Myocyte (in vitro differentiated cells): ENCODE measurements around the gene DTNBP1. TPM values are rescaled to one million over a fixed set of nuclear protein-coding genes. Genes with fewer than 3 reads are reported as not detected.

Source experiments
- DNase-seq: peaks from one replicate; pipeline ENCODE4 v3.0.0-alpha.2; 2012; ENCODE audit warnings: low read depth
- total RNA-seq: library from RNA; depleted of rRNA; stranded (reverse); fragments of >200 nt; gene quantifications from 2 replicates; pipeline ENCODE4 v1.2.3, GENCODE V29; 2014

DTNBP1 gene
- total RNA-seq, 1 donor from 2014 or later: 4.3 TPM

DNA sequence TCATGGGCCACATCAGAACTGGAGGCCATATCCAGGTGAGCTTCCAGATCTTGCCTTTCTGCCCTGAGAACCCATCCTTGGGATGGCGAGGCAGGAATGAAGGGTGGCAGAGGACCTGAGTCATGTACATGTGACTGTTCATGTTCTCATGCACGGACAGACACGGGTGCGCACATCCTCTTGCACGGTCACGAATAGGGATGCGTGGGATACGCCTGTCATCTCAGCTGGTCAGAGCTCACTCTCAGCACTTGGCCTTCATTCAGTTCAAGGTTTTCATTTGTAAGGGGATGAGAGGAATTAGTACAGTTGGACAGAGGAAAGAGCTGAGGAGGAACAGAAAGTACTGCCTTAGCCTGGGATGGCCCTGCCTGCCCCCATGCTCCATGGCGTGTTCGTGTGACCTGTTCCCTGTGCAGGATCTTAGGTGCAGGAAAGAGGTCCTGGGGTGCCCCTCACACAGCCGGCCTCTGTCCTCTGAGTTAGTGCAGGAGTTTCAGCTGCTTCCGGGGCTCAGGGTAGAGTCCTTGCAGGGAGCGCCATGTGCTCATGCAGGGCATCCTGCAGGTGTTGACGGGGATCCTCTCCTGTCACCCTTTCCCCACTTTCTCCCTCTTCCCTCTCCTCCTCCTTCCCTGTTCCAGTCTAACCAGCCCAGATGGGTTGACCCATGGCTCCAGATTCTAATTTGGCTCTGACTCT lies 173.4 kb downstream of the DTNBP1 start:
- DNase-seq: no peak

- no peak for DNase-seq
Observed at GRCh38 chr6:15487262-15487661, 175.6 kb downstream of the DTNBP1 start.

DNA sequence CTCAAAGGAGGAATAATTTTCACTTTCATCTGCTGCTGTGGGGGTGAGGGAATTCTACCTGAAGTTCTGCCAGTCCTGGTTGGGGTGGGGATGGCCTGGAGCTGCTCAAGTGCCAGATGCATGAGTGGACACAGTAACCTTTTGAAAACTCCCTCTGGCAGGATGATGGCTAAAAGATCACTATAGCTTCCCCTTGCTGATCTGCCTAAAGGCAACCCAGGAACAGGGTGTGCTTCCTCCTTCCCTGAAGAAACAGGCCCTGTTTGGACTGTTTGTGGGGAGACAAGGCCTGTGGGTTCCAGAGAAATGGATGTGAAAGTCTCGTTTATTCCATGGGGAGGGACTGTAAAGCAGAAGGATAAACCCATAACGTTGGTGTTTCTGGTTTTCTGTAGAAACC lies 176.9 kb downstream of the DTNBP1 start:
- no peak for DNase-seq

DNA sequence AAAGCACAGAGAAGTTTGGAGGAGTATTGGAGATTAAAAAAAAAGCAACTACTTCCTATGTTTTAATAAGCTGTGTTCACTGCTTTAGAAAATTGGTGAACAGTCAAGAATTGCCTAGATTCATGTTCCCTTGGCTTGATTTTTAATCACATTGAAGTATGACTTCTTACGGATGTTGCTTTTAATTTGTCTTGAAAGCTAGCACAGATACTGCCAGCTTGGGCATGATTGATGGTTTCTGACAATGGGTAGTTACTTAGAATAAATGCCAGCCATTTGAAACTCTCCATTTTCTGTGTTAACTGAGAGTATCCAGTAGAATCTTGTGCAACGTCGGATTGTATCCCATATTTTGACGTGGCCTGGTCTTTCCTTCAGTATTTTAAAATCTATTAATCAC lies 178.0 kb downstream of the DTNBP1 start:
- DNase-seq: no peak

DNA sequence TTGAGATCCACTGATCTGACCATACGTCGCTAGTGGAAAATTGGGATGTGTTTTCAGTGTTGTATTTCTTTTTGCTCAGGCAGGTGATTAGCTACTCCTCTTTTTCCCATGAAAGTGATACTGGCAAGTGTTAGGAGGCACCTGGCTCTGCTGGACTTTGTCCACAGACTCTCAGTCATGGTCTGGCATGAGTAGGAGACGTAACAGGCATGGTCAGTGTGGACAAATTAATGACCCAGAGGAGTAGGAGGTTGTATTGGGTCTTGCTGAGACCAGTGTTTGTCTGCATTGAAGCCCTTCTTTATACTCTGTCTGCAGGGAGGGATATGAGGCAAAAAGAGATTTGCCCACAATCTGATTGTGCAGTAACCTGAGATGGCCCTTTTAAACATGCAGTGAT lies 178.7 kb downstream of the DTNBP1 start:
- DNase-seq: peak; percentile 50

DNA sequence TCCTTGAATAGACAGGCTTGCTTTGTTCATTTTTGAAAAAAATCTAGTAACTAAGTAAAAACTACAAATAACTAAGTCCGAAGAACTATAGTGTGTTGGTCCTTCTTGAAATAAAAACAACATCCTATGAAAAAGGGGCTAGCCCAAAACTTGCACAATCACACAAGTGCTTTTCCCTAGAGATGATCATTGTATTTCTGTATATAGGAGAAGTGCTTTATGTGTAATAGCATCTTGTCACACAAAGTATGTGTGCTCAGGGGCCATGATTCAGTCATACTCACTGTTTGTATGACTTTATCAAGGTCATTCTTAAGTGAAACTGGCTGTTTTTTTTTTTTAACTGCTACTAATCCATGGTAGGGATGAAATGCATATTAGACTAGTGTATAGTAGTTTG lies 179.8 kb downstream of the DTNBP1 start:
- DNase-seq: no peak

- peak; percentile 95 for DNase-seq
Observed at GRCh38 chr6:15481390-15482291, 181.2 kb downstream of the DTNBP1 start.

GRCh38 chr6:15480525-15480924 lies 182.3 kb downstream of the DTNBP1 start:
- DNase-seq: no peak

DNA sequence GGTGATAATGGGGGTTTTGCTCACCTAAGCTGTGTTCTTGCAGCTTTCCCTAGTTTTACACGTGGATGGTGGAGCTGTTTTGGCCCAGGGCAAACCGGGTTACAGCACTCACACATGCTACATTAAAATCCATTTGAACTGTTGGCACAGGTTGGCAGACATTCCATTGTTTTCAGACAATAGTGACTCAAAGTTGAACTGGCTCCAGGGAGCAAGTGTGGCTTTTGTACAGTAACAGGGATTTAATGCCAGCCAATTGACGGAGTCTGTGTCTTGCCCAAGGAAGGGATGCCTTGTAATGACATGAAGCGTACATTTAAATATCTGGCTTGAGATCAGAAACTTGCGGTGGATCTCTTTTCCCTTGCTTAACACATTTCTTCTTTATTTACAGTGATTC lies 183.1 kb downstream of the DTNBP1 start:
- DNase-seq: peak; percentile 65

DNA sequence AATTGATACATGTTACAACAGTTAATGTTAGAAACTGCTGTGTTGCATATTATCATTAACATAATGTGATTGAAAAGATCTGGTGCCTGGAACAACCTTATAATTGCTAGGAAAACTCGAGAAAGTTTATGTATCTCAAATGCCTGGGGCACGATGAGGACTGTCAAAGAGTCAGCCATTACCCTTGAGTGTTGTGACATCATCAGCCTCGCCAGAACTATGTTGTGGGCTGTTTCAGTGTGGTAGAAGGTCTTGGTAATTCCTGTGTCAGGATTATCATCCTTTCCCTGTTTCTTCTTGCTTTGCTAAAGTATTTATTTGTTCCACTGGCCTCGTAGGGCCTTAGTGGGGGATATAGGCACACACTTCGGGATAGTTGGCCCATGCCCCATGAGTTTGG lies 185.1 kb downstream of the DTNBP1 start:
- DNase-seq: no peak

DNA sequence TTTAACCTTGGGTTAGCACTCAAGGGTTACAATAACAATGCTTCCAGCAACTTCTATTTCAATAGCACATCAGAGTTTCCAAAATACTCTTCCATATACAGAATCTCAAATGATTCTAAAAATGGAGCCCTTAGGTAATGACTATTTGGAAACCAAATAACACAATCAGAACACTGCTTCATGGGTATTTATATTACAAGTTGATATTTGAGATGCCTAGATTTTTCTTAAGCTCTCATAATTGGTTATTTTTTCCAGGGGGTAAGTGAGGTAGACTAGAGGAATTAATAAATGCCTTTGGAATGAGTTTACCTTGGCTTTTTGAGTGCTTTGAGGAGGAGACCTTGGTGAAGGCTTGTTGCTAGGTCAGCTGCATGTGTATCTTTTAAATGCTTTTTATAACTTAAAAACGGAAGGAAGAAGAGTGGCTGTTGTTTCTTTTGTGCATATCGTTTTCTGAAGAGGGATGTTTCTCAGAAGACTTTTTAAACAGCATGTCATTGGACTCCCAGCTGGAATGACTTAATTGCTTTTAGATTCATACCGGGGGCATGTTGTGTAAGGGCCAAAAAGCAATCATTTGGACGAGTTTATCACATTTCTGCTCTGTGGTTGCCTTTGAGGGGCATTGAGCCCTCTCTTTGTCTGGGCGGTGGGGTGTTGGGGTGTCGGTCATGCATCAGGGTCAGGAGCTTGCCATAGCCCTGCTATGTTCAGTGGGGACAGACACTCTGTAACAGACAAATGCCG lies 186.0 kb downstream of the DTNBP1 start:
- peak; percentile 40 for DNase-seq

- DNase-seq: no peak
Observed at GRCh38 chr6:15475872-15476271, 187.0 kb downstream of the DTNBP1 start.

GRCh38 chr6:15475261-15475660 lies 187.6 kb downstream of the DTNBP1 start:
- no peak for DNase-seq

GRCh38 chr6:15474196-15474595 lies 188.6 kb downstream of the DTNBP1 start:
- DNase-seq: no peak

DNA sequence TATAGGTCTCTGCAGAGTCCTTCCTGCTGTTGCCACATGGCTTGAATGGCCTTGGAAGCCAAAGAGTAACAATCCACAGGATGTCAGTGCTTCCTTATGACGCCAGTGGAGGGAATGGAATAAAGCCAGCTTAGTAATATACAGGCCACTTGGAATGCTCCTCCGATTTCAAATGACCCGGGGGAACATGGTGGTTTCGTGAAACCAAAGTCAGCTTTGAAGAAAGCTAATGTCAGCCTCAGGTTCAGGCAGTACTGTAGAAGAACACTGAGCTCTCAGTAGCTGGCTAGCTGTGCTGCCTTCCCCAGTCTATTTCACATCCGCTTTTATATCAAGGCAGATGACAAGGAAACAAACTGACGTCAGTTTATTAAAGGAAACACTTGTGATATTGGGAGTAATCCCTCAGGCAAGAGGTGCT lies 189.1 kb downstream of the DTNBP1 start:
- peak; percentile 73 for DNase-seq

- DNase-seq: no peak
Observed at GRCh38 chr6:15473174-15473573, 189.7 kb downstream of the DTNBP1 start.
